K562 (cell line): ENCODE measurements around the gene RALA. TPM values are rescaled to one million over a fixed set of nuclear protein-coding genes. Genes with fewer than 3 reads are reported as not detected.

Experiments
- BACH1 ChIP-seq: fragments of 200-800 bp; sonication (Bioruptor generic); IDR thresholded peaks from 2 replicates; pipeline ENCODE4 v1.6.1; 2016; ENCODE audit warnings: missing genetic modification characterization, missing compliant biosample characterization
- EHMT2 ChIP-seq: fragments of 450-650 bp; IDR thresholded peaks from 2 replicates; pipeline ENCODE4 v1.6.1; 2018; ENCODE audit warnings: antibody characterized with exemption
- EP400 ChIP-seq: fragments of 450-650 bp; IDR thresholded peaks from 2 replicates; pipeline ENCODE4 v1.6.1; 2017; ENCODE audit warnings: antibody characterized with exemption, mild to moderate bottlenecking, moderate library complexity
- ESRRB ChIP-seq: fragments of 250-450 bp; sonication (Bioruptor Pico); IDR thresholded peaks from 2 replicates; pipeline ENCODE4 v1.5.0; 2020; ENCODE audit warnings: mild to moderate bottlenecking, moderate library complexity, borderline replicate concordance
- KAT8 ChIP-seq: fragments of 450-650 bp; IDR thresholded peaks from 2 replicates; pipeline ENCODE4 v1.6.1; 2016; ENCODE audit warnings: low read depth, mild to moderate bottlenecking
- MEF2A ChIP-seq: IDR thresholded peaks from 2 replicates; pipeline ENCODE4 v1.6.1; 2011; ENCODE audit warnings: low read depth, mild to moderate bottlenecking, low read length, moderate library complexity; ENCODE audit not compliant: control insufficient read depth
- POLR2A ChIP-seq: fragments of 450-650 bp; conservative IDR thresholded peaks from 2 replicates; pipeline ENCODE4 v1.6.1; 2016
- SP1 ChIP-seq: sonication (generic); formaldehyde crosslinking; IDR thresholded peaks from 2 replicates; pipeline ENCODE4 v1.8.1; 2022; ENCODE audit warnings: mild to moderate bottlenecking, missing genetic modification reagents
- TAL1 ChIP-seq: fragments of 450-650 bp; IDR thresholded peaks from 2 replicates; pipeline ENCODE4 v1.6.1; 2016; ENCODE audit warnings: mild to moderate bottlenecking
- TCF7L2 ChIP-seq: fragments of 150-350 bp; IDR thresholded peaks from 2 replicates; pipeline ENCODE4 v1.6.1; 2016; ENCODE audit warnings: low read depth, mild to moderate bottlenecking, low read length, moderate library complexity
- THRAP3 ChIP-seq: fragments of 450-650 bp; IDR thresholded peaks from 2 replicates; pipeline ENCODE4 v1.6.1; 2016; ENCODE audit warnings: mild to moderate bottlenecking, inconsistent platforms, borderline replicate concordance
- ZBTB26 ChIP-seq: fragments of 450-650 bp; formaldehyde crosslinking; IDR thresholded peaks from 2 replicates; pipeline ENCODE4 v1.4.0; 2022; ENCODE audit warnings: missing genetic modification characterization
- ZBTB43 ChIP-seq: sonication (generic); formaldehyde crosslinking; IDR thresholded peaks from 2 replicates; pipeline ENCODE4 v1.8.0; 2023; ENCODE audit warnings: mild to moderate bottlenecking, missing genetic modification reagents
- ZNF184 ChIP-seq: sonication (generic); formaldehyde crosslinking; IDR thresholded peaks from 2 replicates; pipeline ENCODE4 v1.5.0; 2020; ENCODE audit warnings: missing genetic modification reagents
- ZNF699 ChIP-seq: fragments of 250-450 bp; sonication (Bioruptor Pico); IDR thresholded peaks from 2 replicates; pipeline ENCODE4 v1.8.0; 2021; ENCODE audit warnings: mild to moderate bottlenecking, moderate library complexity; ENCODE audit not compliant: insufficient replicate concordance
- polyA plus RNA-seq, 8 experiments: library from polyadenylated mRNA; depleted of rRNA in 4 of 8; stranded (reverse) in 5 of 8; unstranded in 3 of 8; fragments of >200 nt; fragmentation: Nextera tagmentation in 2 of 8; fragmentation: Illumina TruSeq in 1 of 8; extraction: Ambion mirVana in 2 of 8; extraction: Trizol in 1 of 8; gene quantifications; 2 replicates each; pipeline versions ENCODE4 v1.2.1 to v1.2.3, GENCODE V29; 2011 to 2014; ENCODE audit warnings: inconsistent platforms in 1 of 8, missing spikeins in 1 of 8
- total RNA-seq, 7 experiments: library from RNA; depleted of rRNA in 6 of 7; stranded (reverse); fragments of >200 nt in 6 of 7; fragmentation: Illumina TruSeq in 2 of 7; extraction: Trizol in 2 of 7; gene quantifications; 2 replicates each; pipeline versions ENCODE4 v1.2.1 to v1.2.3, GENCODE V29; 2011 to 2021; ENCODE audit warnings: low replicate concordance in 1 of 7
- TF ChIP-seq, protein P1 (sequence below): sonication (generic); formaldehyde crosslinking; IDR thresholded peaks from 2 replicates; pipeline ENCODE4 v1.8.1; 2023; ENCODE audit warnings: mild to moderate bottlenecking, missing genetic modification reagents, moderate library complexity
- TF ChIP-seq, protein P2 (sequence below): fragments of 450-650 bp; formaldehyde crosslinking; IDR thresholded peaks from 2 replicates; pipeline ENCODE4 v1.4.0; 2020; ENCODE audit warnings: mild to moderate bottlenecking, moderate library complexity

Gene RALA
- total and polyA plus RNA-seq, 9 of the 15 experiments (the other 6 are each of a cell fraction or from before 2014, with no cell fraction given) = 7.2 to 28.0 (median 25.7) TPM

DNA sequence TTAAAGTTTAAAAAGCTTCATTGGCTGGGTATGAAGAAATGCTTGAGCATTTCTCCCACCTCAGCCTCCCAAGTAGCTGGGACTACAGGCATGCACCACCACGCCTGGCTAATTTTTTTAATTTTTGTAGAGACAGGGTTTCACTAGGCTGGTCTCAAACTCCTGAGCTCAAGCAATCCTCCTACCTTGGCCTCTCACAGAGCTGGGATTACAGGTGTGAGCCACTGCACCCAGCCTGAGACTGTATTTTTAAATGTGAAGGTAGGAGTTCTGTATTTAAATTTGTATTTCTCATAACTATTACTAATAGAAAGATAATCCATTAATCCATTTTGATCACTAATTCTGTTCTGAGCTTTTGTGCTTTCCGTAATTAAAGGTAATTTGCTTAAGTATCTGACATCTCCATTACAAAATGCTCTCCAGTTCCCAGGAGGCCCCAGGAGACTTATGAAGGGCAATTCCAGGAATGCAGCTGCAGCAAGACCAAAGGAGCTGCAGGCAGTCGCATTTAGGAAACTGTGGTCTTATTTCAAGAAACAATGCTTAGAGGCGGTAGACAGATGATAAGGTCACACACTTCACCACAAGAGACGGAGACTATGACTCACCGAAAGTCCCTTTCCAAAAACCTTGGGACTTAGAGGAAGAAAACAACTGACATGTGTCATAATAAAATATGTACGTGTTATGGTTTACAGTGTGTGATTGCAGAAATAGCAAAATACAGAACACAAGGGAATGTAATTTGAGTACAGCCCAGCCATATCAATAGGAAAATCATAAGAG, 33.9 kb upstream of the RALA start (continued):
- no peak for TF ChIP-seq SP1 (CRISPR knock-in tag)
- peak; percentile 44; the same call in 1 of the 2 replicates for TF ChIP-seq MEF2A
- TF ChIP-seq THRAP3 = no peak
- TF ChIP-seq ZBTB43 (CRISPR knock-in tag) = no peak
- TF ChIP-seq TAL1 = peak; percentile 50; the same call in 1 of the 2 replicates
- TF ChIP-seq, protein P1, sequence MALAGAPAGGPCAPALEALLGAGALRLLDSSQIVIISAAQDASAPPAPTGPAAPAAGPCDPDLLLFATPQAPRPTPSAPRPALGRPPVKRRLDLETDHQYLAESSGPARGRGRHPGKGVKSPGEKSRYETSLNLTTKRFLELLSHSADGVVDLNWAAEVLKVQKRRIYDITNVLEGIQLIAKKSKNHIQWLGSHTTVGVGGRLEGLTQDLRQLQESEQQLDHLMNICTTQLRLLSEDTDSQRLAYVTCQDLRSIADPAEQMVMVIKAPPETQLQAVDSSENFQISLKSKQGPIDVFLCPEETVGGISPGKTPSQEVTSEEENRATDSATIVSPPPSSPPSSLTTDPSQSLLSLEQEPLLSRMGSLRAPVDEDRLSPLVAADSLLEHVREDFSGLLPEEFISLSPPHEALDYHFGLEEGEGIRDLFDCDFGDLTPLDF = no peak
- peak; percentile 53 for TF ChIP-seq EP400
- no peak for TF ChIP-seq POLR2A
- no peak for TF ChIP-seq TCF7L2
- no peak for TF ChIP-seq KAT8
- TF ChIP-seq ZNF184 (CRISPR knock-in tag) = no peak
- TF ChIP-seq BACH1 (tag) = peak; percentile 62; the same call in 1 of the 2 replicates
- TF ChIP-seq, protein P2, sequence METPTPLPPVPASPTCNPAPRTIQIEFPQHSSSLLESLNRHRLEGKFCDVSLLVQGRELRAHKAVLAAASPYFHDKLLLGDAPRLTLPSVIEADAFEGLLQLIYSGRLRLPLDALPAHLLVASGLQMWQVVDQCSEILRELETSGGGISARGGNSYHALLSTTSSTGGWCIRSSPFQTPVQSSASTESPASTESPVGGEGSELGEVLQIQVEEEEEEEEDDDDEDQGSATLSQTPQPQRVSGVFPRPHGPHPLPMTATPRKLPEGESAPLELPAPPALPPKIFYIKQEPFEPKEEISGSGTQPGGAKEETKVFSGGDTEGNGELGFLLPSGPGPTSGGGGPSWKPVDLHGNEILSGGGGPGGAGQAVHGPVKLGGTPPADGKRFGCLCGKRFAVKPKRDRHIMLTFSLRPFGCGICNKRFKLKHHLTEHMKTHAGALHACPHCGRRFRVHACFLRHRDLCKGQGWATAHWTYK = peak; percentile 63; the same call in 1 of the 2 replicates
- no peak for TF ChIP-seq ZBTB26 (CRISPR knock-in tag)
- no peak for TF ChIP-seq EHMT2
- TF ChIP-seq ESRRB (CRISPR knock-in tag) = no peak
- TF ChIP-seq ZNF699 (CRISPR knock-in tag) = no peak
